Neural crest cell (in vitro differentiated cells): Measurements from ENCODE around the gene PGRMC1. TPM values are rescaled to one million over a fixed set of nuclear protein-coding genes. Genes with fewer than 3 reads are reported as not detected.
A peak's percentile ranks its signal among the peaks of the same experiment; 100 is the strongest.
"Not testable (repeated sequence)": the region's sequence is repeated elsewhere in the genome, so short reads cannot be mapped to it uniquely, and the experiment has no call there.

Experiments
- DNase-seq: peaks from one replicate; pipeline ENCODE4 v3.0.0; 2021; ENCODE audit warnings: low read depth, mixed read lengths, low spot score
- H3K27ac Mint-ChIP-seq: one replicate; pipeline ENCODE4 v1.8.0; 2021; ENCODE audit warnings: mild to moderate bottlenecking, mixed read lengths; ENCODE audit not compliant: unreplicated experiment
- H3K27me3 Mint-ChIP-seq: 2 replicates; pipeline ENCODE4 v1.8.0; 2021; ENCODE audit warnings: low read depth, mild to moderate bottlenecking, mixed read lengths
- H3K36me3 Mint-ChIP-seq: 2 replicates; pipeline ENCODE4 v1.8.0; 2021; ENCODE audit warnings: low read depth, mild to moderate bottlenecking, mixed read lengths
- H3K4me1 Mint-ChIP-seq: 2 replicates; pipeline ENCODE4 v1.8.0; 2021; ENCODE audit warnings: mixed read lengths
- H3K4me3 Mint-ChIP-seq: one replicate; pipeline ENCODE4 v1.8.0; 2021; ENCODE audit warnings: mild to moderate bottlenecking, mixed read lengths
- H3K9me3 Mint-ChIP-seq: 2 replicates; pipeline ENCODE4 v1.8.0; 2021; ENCODE audit warnings: mixed read lengths
- CTCF ChIP-seq: fragments of 200-600 bp; sonication (generic); conservative IDR thresholded peaks from 2 replicates; pipeline ENCODE4 v1.5.0; 2021; ENCODE audit warnings: antibody characterized with exemption, mild to moderate bottlenecking
- total RNA-seq: library from RNA; stranded (reverse); gene quantifications from 2 replicates; pipeline ENCODE4 v1.2.1, GENCODE V29; 2021

Gene PGRMC1
- total RNA-seq, 1 donor from 2014 or later = 210 TPM

- no peaks in the 10 kb centered on the region for H3K27me3 Mint-ChIP-seq
- no peaks in the 10 kb centered on the region for H3K4me1 Mint-ChIP-seq
- no peaks in the 10 kb centered on the region for H3K36me3 Mint-ChIP-seq
- H3K9me3 Mint-ChIP-seq = no peaks in the 10 kb centered on the region
- DNase-seq = no peak
- no peak for TF ChIP-seq CTCF
- no peak overlapping the region for H3K4me3 Mint-ChIP-seq
- no peak overlapping the region for H3K27ac Mint-ChIP-seq
Measured at GRCh38 chrX:119272882-119273419, 36.9 kb downstream of the PGRMC1 start.

- no peaks in the 10 kb centered on the region for H3K4me1 Mint-ChIP-seq
- no peak for DNase-seq
Measured at GRCh38 chrX:119273420-119274192, 37.5 kb downstream of the PGRMC1 start.

GRCh38 chrX:119282347-119282746 lies 46.3 kb downstream of the PGRMC1 start:
- not testable (repeated sequence) for H3K27me3 Mint-ChIP-seq, H3K4me3 Mint-ChIP-seq, H3K4me1 Mint-ChIP-seq, H3K27ac Mint-ChIP-seq, H3K36me3 Mint-ChIP-seq, DNase-seq, H3K9me3 Mint-ChIP-seq

More at GRCh38 chrX:119273420-119274192, 37.5 kb downstream of the PGRMC1 start:
- TF ChIP-seq CTCF = no peak
- Mint-ChIP-seq H3K27ac (peak overlapping the region; percentile 27), H3K27me3 (no peaks in the 10 kb centered on the region), H3K36me3 (no peaks in the 10 kb centered on the region), H3K9me3 (no peaks in the 10 kb centered on the region), H3K4me3 (no peak overlapping the region)

DNA sequence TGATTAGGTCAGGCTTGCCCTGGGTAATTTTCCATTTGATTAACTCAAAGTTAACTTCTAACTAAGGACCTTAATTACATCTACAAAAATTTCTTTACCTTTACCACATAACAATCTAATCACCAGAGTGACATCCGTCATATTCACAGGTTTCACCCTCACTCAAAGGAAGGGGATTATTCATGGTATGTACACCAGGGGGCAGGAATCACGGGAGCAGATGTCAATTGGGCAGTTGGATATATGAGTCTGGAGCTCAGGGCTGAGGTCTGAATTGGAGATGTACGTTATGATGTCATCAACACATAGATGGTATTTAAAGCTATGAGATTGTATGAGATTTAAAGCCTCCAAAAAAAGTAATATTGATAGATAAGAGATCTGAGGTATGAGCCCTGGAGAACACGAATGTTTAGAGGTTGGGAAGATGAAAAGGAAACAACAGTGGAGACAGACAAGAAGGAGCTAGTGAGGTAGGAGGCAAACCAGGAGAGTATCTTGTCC lies 52.9 kb downstream of the PGRMC1 start:
- no peaks in the 10 kb centered on the region for H3K4me1 Mint-ChIP-seq
- H3K9me3 Mint-ChIP-seq = peaks cover 3% of the 10 kb centered on the region
- no peak for TF ChIP-seq CTCF
- no peaks in the 10 kb centered on the region for H3K36me3 Mint-ChIP-seq
- no peak overlapping the region for H3K27ac Mint-ChIP-seq
- no peaks in the 10 kb centered on the region for H3K27me3 Mint-ChIP-seq
- no peak overlapping the region for H3K4me3 Mint-ChIP-seq
- no peak for DNase-seq

DNA sequence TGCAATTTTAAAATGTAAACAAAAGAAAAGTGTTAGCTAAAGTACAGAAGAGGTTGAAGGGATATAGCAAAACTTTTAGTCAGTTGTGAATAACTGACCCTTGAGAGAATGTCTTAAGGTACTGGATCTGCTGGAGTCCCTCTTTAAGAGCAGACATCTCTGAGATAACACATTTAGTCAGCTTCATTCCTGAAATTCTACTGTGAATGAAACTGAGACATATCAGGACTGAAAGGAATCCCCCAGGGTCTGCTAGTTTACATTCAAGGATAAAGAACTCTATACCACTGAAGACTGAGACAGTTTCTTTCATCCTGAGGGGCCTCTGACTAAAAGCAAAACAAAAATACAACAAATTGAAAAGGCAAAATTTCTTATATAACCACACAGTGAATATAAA lies 54.4 kb downstream of the PGRMC1 start:
- Mint-ChIP-seq H3K27ac (no peak overlapping the region), H3K36me3 (no peaks in the 10 kb centered on the region), H3K4me3 (no peak overlapping the region), H3K4me1 (no peaks in the 10 kb centered on the region), H3K27me3 (no peaks in the 10 kb centered on the region), H3K9me3 (peaks cover 5% of the 10 kb centered on the region)
- DNase-seq = no peak
- TF ChIP-seq CTCF = no peak

GRCh38 chrX:119291246-119291645 lies 55.2 kb downstream of the PGRMC1 start:
- not testable (repeated sequence) for H3K9me3 Mint-ChIP-seq, H3K27ac Mint-ChIP-seq, DNase-seq, H3K4me1 Mint-ChIP-seq, H3K36me3 Mint-ChIP-seq, H3K27me3 Mint-ChIP-seq, H3K4me3 Mint-ChIP-seq
